Cortex of kidney (tissue), 1 donor: ENCODE data around the gene PLA2G6.
"Not testable (repeated sequence)": the region's sequence is repeated elsewhere in the genome, so short reads cannot be mapped to it uniquely, and the experiment has no call there.

ENCODE experiments used
- DNase-seq: peaks from one replicate; lab custom pipeline; 2025; lab: John Stamatoyannopoulos, UW

PLA2G6 gene

DNA sequence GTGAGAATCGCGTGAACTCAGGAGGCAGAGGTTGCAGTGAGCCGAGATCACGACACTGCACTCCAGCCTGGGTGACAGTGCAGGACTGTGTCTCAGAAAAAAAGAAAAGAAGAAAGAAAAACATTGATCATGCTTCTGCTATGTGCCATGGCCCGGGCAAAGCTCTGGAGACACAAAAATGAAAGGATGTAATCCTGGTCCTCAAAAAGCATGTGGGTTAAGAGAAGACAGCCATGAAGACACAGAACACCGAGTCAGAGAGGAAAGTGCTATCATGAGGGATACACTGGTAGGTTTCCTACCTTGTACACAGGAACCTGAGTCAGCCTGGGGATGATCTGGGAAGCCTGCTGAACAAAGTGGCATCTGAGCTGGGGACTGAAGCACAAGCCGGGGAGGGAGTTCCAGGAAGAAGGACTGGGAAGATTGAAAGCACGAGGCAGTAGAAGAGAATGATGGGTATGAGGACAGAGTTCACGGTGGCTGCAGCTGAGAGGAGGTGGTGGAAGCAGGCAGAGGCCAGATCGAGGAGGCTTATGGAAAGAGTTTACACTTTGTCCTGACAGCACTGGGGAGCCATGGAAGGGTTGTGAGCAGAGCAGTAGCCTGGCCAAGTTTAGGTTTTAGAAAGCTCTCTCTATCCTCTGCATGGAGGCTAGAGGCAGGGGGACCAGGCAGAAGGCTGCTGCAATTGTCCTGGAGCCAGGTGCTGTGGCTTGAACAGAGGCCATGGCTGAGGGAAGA, 10.3 kb upstream of the PLA2G6 start:
- no peak for DNase-seq

DNA sequence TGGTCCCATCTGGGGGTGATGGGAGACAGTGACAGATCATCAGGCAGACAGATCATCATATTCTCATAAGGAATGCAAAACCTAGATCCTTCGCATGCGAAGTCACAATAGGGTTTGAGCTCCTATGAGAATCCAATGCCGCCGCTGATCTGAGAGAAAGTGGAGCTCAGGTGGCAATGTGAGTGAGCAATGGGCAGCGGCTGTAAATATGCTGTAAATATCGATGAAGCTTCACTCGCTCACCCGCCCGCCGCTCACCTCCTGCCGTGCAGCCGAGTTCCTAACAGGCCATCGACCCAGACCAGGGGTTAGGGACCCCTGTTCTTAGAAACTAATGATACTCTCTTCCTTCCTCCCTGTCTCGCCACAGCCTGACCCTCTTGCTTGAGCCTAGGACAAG, 9.4 kb upstream of the PLA2G6 start:
- DNase-seq, result no peak

DNA sequence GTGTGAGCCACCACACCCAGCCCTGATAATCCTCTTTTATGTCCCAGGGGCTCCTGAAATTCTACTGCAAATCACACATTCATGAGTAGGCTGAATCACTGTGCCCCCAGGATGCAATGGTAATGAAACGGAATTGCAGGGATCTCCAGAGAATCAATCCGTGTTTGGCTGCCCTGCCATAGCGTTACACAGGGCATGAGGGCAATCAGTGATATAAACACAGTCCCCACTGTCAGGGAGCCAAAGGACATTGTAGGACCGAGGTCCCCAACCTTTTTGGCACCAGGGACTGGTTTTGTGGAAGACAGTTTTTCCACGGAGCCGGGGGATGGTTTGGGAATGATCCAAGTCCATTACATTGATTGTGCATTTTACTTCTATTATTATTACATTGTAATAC, 9.0 kb upstream of the PLA2G6 start:
- DNase-seq, result no peak

DNA sequence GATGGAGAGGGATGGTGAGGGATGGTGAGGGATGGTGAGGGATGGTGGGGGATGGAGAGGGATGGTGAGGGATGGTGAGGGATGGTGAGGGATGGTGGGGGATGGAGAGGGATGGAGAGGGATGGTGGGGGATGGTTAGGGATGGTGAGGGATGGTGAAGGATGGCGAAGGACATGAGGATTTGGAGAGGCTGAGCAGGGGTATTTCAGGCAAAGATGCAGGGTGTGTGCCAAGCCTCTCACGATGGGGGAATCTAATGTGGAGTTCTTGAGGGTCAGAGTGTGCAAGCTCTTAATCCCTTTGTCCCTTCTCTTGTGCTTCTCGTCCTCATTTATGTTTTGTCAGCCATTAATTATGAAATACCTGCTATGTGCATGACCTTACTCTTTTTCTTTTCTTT, 7.5 kb upstream of the PLA2G6 start:
- no peak for DNase-seq

DNA sequence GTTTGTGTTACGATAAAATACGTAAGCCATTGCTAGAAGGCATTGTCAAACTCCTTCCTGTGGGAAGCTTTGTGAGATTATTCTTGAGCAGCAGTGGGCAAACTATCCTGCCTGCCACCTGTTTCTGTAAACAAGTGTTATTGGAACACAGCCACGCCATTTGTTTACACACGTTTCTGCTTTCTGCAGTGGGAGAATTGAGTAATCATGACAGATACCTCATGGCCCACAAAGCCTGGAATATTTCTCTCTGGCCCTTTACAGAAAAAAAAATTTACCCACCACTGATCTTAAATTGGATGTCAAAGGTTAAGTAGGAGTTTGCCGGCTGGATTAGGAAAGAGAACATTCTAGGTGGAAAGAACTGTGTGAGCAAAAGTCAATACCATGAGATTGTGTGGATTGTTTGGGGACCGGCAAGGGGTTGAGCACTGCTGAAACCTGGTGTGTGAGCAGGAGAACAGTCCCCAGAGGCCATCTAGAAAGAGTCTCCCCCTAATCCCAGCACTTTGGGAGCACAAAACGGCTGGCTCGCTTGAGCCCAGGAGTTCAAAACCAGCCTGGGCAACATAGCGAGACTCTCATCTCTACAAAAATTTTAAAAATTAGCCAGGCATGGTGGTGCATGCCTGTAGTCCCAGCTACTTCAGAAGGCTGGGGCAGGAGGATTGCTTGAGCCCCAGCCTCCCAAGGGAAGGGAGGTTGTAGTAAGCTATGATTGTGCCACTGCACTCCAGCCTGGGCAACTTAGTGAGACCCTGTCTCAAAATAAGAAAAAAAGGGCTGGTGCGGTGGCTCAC, 6.0 kb upstream of the PLA2G6 start:
- DNase-seq, result no peak

DNA sequence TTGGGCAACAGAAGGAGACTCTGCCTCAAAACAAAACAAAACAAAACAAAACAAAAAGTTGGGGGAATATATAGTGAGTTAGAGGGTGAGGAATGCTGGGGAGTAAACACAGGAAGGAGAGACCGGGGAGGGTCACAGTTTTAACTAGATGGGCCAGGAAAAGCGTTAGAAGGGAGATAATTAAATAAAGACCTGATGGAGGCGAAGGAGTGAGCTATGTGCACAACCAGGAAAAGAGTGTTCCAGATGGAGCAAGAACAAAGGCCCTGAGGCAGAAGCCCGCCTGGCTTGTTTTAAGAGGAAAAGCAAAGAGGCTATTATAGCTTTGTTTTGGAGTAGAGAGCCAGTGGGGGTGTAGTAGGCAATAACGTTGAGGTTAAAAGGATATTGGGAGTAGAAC, 4.8 kb upstream of the PLA2G6 start:
- DNase-seq, result no peak

DNA sequence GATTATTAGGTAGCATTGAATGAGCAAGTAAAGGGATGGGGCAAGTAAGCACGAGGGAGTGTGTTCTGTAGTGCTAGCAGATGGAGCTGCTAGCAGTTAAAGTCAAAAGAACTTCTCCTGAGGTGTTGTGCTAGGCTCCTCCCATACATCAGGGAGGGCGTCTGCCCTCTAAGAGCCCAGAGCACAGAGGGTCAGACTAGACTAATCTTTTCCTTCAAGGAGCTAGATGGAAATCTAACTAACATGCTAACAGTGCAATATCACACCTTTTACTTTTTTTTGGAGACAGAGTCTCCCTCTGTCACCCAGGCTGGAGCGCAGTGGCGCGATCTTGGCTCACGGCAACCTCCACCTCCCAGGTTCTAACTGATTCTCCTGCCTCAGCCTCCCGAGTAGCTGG, 3.2 kb upstream of the PLA2G6 start:
- no peak for DNase-seq

DNA sequence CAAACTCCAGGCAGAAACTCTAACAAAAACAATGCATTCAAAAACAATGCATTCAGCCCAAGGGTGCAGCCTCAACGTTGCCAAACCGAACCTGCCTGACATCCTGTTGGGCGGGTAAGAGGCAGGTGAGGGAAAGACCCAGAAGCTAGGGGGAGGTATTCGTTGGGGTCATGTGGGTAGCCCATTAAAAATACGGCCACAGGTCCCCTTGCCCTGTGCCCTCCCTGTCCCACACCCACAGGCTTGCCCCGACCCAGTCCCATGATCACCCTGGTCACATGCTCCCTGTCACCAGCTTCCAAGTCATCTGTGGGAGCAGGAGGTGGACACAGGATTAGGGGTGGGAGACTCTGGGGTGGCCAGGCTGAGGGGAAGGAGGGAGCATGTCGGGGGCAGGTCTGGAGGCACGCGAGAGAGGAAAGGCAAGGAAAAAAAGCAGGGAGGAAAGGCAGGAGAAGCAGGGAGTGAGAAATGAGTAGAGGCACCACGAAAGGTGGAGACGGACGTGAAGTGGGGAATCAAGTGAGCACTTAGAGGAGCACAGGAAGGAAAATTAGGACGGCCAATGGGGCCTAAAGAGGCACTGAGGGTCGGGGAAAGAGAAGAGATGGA, 683 bp downstream of the PLA2G6 start:
- no peak for DNase-seq

DNA sequence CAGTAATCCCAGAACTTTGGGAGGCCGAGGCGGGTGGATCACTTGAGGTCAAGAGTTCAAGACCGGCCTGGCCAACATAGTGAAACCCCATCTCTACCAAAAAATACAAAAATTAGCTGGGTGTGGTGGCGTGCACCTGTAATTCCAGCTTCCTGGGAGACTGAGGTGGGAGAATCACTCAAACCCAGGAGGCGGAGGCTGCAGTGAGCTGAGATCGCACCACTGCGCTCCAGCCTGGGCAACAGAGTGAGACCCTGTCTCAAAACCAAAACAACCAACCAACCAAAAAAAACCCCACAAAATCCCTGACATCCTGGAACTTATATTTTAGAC, 3.1 kb downstream of the PLA2G6 start:
- not testable (repeated sequence) for DNase-seq

DNA sequence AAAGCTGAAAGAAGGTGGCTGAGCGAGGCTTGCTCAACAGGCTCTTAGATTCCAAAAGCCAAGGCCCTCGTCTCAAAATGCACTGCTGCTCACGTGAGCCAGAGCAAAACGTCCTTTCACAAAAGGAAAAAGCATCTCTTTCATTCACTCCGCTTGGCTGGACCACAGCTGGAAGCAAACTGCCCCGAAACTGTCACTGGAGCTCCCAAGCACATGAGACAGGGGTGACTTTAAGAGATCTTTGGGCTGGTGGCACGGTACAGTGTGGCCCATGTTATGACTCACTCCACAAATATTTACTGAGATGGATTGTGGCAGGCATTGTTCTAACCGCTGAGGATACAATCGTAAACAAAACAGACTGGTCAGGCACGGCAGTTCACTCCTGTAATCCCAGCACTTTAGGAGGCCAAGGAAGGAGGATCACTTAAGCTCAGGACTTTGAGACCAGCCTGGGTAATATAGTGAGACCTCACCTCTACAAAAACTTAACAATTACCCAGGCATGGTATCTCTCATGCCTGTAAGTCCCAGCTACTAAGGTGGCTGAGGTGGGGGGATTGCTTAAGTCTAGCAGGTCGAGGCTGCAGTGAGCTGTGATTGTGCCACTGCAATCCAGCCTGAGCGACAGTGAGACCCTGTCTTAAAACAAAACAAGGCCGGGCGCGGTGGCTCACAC, 3.6 kb downstream of the PLA2G6 start:
- no peak for DNase-seq

DNA sequence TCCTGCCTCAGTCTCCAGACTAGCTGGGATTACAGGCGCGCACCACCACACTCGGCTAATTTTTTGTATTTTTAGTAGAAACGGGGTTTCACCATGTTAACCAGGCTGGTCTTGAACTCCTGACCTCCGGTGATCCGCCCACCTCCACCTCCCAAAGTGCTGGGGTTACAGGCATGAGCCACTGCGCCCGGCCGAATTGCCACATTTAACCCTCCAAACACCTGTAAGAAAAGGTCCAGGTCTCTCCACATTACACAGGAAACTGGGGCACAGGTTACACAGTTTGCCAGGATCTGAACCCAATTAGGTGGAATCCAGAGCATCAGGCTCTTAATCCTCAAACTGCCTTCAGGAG, 4.1 kb downstream of the PLA2G6 start:
- DNase-seq, result not testable (repeated sequence)

DNA sequence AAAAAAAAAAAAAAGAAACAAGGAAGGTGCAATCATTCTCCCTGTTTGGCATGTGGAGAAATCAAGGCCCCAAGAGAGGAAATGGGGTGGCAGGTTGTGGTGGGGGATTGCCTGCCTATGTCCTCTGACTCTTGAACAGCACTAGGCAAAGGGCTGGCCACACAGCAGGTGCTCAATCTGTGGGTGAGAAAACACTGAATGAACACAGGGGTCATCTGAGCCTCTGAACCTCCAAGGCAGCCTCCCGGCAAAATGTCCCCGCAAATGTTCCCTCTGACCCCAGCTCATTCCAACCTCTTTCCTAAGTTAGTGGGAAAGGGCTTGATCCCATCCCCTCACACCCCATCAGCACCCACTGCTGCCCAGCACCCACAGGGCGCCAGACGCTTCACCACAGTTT, 4.6 kb downstream of the PLA2G6 start:
- no peak for DNase-seq

DNA sequence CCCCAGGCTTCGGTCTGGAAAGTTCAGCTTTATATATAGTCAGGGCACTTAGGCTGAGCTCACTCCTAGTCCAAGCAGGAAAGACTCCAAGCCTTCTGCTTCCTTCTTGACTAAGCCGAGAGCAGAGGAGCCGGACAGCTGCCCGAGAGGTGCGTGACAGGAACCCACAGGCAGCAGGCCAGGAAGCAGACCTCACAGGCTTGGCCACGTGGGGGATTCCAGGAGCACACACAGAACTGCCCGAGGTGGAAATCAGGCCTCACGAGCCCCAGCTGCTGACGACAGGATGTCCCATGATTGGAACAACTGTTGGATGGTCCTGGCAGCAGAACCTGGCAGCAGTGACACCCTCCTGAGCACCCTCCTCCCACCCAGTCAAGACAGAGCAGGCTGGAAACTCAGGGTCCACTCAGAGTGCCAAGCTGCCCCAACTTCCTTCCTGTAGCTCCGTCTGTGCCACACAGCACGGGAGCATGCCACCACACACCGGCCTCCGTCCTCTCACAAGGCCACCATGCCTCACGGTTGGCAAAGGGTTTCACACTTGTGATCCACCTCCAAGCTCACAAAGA, 5.4 kb downstream of the PLA2G6 start:
- peak; percentile 71 for DNase-seq

DNA sequence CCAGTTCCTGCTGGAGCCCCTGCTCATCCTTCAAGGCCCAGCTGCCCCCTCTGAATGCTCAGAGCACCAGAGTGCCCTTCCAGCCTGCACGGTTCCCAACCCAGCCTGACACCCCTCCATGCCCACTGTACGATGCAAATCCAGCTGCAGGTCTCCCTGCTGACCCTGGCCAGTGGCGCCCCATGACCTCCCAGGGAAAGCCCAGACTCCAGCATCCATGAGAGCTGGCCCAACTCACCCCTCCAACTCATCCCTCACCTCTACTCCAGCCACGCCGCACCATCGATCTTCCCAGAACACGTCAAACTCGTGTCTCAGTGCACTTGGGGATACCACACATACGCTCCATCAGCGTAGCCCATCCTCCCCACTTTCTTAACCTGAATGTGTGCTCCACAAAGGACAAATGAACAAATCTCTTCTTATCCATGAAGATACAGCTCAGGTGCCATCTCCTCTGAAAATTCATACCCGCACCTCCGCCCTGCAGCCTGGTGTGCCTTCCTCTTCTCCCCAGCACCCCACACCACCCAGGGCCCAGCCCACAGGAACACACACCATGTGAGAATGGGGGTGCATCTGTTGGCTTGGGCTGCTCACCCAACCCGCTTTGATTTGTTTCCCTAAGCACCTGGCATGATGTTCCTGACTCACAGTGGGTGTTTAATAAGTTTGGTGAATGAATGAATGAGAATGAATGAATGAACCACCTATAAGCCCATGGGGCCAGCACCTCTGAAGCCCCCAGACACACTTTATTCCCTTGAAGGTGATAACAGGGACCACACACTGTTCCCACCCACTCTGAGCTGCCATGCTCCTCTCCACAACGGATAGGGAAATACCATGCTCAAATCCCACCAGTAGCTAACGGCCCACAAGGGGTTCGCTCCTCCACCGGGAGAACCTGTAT, 6.2 kb downstream of the PLA2G6 start:
- DNase-seq, result no peak

DNA sequence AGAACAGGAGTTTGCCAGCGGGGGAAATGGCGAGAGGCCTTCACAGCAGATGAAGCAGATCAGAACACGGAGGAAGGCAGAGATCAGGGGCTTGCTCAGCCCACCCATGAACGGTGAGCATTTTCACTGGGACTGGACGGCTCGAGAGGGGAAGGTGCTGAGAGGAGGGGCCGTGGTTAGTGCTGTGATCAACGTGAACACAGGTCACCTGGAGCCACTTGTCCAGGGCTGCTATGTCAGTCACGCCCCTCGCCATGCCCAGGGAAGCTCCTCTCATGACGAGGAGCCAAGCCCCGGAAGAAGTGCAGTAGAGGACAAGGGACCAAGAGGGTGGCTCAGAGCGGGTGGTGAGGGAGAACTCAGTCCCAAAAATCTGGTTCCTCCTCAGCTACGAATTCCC, 7.0 kb downstream of the PLA2G6 start:
- no peak for DNase-seq

DNA sequence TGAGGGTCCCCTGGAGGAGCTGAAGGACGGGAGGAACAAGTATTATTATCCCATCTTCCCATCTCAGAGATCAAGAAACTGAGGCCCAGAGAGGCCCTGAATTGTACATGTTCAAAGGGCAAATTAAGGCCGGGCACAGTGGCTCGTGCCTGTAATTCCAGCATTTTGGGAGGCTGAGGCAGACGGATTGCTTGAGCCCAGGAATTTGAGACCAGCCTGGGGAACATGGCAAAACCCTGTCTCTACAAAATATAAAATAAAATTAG, 8.1 kb downstream of the PLA2G6 start:
- DNase-seq, result no peak

DNA sequence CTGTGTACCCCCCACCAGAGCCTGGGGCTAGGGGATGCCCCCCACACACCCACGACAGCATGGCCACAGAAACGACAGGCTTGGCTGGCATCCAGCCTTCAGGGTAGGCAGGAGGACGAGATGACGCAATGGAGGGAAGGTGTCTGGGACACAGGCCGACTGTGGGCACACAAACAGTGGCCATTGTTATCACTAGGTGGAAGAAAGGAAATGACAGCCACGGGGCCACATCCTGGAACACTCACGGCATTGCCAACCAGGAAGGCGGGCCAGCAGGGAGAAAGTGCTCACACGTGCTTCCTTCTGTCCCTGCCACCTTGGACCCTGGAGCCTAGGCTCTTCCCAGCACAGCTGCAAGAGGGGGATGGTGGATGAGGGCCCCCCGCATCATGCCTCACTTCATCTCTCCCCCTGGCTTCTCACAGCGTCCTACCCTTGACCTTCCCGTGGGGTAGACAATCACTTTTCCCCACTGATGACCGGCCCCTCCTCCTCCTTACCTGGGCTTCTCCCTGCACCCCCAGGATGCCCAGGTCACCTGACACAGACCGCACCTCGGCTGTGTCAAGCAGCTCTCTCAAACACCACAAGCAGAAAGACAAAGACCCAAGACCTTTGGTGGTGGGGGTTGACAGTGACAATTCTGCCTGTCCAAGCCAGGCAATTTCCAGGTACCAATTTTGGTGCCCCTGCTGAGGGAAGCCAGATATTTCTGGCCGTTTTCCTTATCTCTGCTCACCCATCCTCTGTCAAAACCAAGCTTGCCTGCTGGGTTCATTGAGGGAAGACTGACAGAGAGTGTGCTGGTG, 8.6 kb downstream of the PLA2G6 start:
- no peak for DNase-seq

DNA sequence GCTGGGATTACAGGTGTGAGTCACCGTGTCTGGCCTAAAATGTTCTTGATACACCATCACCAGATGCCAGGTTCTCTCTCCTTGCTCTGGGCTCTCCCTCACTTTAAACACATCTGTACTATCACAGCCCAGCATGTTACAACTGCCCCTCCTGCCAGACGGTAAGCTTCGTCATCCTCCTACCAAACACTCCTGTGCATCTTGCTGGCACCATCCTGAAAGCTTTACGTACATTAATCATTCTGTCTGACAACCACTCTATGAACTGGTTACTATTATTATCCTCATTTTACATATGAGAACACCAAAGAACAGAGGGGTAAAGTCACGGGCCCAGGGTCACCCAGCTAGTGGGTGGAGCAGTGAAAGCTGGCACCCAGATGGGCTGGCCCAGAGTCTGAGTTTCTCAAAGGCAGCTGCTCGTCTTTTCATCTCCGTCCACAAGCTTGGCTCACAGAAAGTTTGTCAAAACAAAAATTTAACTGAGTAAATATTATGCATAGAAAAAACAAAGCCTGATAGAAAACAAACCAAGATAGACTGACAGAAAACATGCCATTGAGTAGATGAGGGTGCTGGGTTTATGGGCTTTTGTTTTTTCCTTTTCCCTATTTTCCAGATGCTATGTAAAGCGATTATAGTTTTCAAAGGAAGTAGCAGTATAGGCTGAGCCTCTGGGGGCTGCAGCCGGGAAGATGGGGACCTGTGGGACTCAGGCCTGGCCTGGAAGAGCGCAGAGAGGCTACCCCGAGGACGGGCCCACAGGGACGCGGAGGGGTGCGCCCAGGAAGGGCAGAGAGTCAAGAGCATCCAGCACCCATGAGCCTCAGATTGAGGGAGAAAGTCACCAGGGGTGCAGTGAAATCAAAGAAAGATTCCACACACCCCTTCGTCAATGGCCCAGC, 9.5 kb downstream of the PLA2G6 start:
- DNase-seq, result no peak

DNA sequence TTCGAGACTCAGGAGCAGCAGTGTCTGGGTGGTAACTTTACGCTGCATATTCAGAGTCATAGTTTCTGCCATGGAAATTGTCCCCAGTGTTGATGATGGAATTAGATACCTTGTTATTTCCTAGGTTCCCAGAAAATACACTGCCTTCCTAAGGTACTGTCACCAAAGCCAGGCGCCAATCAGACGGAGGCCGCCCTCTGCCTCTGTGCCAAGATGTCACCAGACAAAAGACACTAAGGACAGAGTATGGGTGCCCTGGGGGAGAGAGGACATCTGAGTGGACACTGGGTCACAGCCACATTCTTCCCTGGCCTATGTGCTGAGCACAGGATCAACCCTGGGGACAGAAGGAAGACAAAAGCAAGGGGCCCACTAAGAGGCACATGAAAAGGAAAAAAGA, 11.2 kb downstream of the PLA2G6 start:
- no peak for DNase-seq

DNA sequence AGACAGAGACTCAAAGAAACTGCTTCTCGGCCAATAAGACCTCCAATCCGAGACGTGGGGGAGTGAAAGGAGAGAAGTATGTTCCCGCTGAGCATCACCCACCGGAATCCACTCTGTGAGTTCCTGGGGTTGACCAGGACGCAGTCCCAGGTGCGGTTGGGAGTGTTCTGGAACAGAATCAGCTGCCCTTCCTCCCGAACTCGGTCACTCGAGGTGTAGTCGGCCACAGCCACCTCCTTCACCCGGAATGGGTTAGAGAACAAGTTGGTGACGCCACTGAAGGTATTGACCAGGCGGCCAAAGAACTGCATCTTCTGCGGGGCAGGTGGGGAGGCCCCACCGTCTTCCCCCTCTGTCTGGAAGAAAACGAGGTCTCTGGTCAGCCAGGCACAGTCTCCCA, 12.5 kb downstream of the PLA2G6 start:
- DNase-seq, result no peak
